Stimulated activated CD4-positive, alpha-beta T cell treated with anti-CD3 and anti-CD28 coated beads, Interleukin-2, amount 100 ng/mL, for 4 hours (primary cell): ENCODE data around the gene TPI1.
"Not testable (repeated sequence)": the region's sequence is repeated elsewhere in the genome, so short reads cannot be mapped to it uniquely, and the experiment has no call there.

ENCODE experiments used
- DNase-seq: peaks from one replicate; pipeline ENCODE4 v3.0.0-alpha.2; 2020; ENCODE audit warnings: low read depth

The TPI1 gene

GRCh38 chr12:6847676-6848075 is 19.7 kb upstream of the TPI1 start:
- no peak for DNase-seq

- no peak for DNase-seq
Measured at GRCh38 chr12:6849427-6849826, 17.9 kb upstream of the TPI1 start.

GRCh38 chr12:6849976-6850560 is 17.3 kb upstream of the TPI1 start:
- no peak for DNase-seq

- DNase-seq = no peak
Measured at GRCh38 chr12:6850796-6851152, 16.6 kb upstream of the TPI1 start.

- peak; percentile 87 for DNase-seq
Measured at GRCh38 chr12:6851153-6851920, 16.0 kb upstream of the TPI1 start, which contains the start of gene CDCA3. Gene CDCA3 (minus strand): TSS chr12:6851286. CDS start chr12:6850952, 334 bp downstream.

- DNase-seq = peak; percentile 98
Measured at GRCh38 chr12:6851921-6852650, 15.2 kb upstream of the TPI1 start, which contains the start of gene USP5. Gene USP5 (plus strand): TSS chr12:6852150. CDS start chr12:6852180, 30 bp downstream.

GRCh38 chr12:6852651-6853354 is 14.5 kb upstream of the TPI1 start:
- DNase-seq = no peak

- DNase-seq = no peak
Measured at GRCh38 chr12:6853626-6854025, 13.7 kb upstream of the TPI1 start.

- no peak for DNase-seq
Measured at GRCh38 chr12:6854036-6854435, 13.3 kb upstream of the TPI1 start.

- no peak for DNase-seq
Measured at GRCh38 chr12:6855322-6855721, 12.0 kb upstream of the TPI1 start.

GRCh38 chr12:6858799-6859198 is 8.5 kb upstream of the TPI1 start:
- DNase-seq = no peak

GRCh38 chr12:6860116-6860515 is 7.2 kb upstream of the TPI1 start:
- DNase-seq = no peak

GRCh38 chr12:6860942-6861341 is 6.4 kb upstream of the TPI1 start:
- no peak for DNase-seq

- DNase-seq = no peak
Measured at GRCh38 chr12:6861391-6861790, 5.9 kb upstream of the TPI1 start.

GRCh38 chr12:6863033-6863432 is 4.3 kb upstream of the TPI1 start:
- DNase-seq = no peak

GRCh38 chr12:6863586-6864321 is 3.6 kb upstream of the TPI1 start:
- no peak for DNase-seq

GRCh38 chr12:6865307-6865706 is 2.0 kb upstream of the TPI1 start:
- DNase-seq = not testable (repeated sequence)

GRCh38 chr12:6866163-6866919 is 990 bp upstream of the TPI1 start:
- no peak for DNase-seq

- no peak for DNase-seq
Measured at GRCh38 chr12:6866920-6867412, 365 bp upstream of the TPI1 start.

- no peak for DNase-seq
Measured at GRCh38 chr12:6868211-6869048, 1.1 kb downstream of the TPI1 start.
